HUDEP-2 (cell line): ENCODE results near the gene LPAR2.

Source experiments
- DNase-seq, 76 experiments: peaks; one replicate each; lab custom pipeline; 2025; ENCODE audit not compliant: unreplicated experiment in 76 of 76; lab: John Stamatoyannopoulos, UW

Gene LPAR2

DNA sequence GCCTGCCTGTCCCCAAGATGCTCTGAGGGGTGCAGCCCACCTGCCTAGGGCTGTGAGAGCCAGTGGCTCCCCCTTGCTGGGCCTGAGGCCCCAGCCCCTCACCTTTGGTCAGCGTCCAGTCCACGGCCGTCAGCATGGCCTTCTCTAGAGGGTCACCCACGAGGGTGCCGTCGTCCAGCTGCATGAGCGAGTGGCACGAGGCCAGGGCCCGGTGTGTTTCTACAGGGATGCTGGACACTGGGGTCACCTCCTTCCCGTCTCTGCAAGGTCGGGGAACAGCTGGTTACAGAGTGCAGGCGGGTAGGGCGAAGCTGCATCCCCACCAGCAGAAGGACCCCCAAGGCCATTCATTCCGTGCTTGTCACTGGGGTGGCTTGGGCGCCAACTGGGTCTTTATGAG is 26.4 kb upstream of the LPAR2 start:
- no peak for DNase-seq

DNA sequence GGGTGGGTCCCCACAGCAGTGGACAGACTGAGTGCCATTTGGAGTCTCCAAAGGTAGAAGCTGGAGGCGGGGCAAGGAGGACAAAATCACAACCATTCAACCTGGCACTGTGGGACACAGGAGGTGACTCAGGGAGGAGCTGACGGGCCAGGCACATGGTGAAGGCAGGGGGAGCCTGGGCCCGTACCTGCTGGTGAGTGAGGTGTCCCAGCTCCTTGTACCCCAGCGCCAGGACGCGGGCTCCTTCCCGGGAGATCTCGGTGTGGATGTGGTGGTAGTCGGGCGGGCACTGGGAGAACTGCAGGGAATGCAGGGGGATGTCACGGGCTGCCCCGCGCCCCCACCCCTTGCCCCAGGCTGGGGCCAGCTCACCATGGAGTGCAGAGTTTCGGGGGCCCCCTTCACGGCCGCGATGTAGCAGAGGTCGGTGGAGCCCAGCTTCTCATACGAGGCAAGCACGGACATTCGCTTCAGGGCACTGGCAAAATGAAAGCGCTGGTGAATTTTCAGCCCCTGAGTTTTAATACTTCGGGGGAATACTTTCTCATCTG is 25.7 kb upstream of the LPAR2 start:
- no peak for DNase-seq

DNA sequence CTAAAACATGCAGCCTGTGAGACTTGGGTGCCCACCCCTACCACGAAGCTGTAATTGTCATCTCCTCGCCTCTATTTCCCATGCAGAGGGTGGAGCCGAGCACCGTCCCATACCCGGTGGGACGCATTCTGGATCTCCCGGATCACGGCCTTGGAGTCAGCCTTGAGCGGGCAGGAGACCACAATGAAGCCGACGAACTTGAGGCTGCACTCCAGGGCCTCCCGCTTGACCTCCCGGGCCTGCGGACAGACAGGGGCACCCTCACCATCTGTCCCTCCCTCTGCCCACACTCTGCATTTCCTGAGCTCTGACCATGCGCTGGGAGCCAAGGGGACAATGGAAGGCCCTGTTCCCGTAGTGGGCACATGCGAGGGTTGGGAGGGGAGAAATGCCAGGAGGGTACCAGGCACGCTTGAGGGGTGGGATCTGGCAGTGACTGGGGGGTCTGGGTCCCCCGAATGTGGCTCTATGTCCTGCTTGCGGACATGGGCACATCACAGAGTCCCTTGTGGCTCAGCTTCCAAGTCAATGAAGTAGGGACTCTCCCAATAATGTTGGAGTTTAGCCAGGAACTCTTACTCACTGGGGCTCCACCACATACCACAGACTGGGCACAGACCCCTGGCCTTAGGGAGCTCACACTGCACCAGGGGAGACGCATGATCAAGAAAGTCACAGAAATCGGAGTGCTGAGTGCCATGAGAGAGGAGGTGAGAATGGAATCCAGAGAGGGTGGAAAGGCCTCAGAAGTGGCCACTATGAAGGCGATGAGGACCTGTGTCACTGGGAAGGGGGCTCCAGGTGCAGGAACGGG is 24.7 kb upstream of the LPAR2 start:
- DNase-seq: no peak

DNA sequence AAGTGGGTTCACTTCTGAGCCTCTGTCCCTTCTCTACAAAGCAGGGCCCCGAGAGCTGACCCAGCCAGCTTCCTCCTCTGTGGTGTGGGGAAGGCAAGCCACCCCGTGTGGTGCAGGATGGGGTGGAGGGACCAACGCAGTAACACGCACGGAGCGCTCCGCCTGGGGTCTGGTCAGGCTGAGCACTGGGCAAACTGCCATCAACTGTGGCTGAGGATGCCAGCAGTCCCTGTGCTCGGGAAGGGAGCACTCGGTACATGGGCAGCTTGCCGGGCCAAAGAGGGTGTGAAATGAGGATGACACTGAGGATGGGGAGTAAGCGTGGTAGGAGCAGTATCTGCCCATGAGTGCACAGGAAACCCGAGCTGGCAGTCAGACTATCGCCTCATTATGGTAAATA is 23.1 kb upstream of the LPAR2 start:
- DNase-seq: no peak

DNA sequence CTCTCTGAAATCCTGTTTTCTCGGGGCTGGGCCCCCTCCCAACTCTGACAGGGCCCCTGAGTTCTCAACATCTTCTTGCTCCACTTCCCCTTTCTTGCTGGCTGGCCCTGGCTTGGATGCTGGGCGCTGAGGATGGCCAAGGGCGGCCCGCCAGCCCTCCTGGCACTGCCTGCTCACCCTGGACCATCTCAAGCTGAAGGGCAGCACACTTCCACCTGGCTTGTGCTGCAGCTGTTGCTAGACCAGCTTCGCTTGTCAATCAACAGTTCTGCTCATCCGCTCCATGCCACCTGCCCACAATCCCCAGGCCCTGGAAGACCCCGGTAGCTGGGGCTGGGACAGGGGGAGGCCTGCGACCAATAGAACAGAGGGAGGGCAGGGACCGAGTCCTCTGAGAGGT is 22.3 kb upstream of the LPAR2 start:
- no peak for DNase-seq

DNA sequence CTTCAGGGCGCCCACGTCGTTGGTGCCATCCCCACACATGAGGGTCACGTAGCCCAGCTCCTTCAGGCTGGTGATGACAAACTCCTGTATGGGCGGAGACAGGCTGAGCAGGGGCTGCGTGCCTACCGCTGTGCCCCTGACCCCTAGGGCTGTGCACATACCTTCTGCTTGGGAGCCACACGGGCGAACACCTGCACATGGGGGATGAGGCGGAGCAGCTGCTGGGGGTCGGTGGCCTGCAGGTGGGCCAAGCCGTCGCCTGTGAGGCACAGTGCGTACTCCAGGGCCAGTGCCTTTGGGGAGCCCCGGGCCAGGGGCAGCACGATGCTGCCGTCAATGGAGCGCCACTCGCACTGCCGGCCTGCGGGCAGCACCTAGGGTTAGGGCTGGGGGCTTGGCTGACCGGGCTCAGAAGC is 21.6 kb upstream of the LPAR2 start:
- DNase-seq: no peak

DNA sequence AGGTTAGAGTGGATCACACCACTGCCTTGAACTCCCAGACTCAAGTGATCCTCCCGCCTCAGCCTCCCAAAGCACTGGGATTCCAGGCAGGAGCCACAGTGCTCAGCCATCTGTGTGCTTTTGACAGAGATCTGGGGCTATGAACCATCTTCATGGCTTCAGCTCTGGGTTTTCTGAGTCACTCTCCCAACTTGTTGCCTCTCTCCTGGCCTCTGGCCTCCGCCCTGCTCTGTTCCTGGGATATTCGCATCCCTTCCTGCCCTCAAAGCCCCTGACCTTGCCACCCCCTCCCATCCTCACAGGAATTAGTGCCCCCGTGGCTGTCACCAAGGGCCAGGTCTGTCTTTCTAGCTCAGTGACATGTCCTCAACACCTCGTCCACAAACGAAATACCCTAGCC is 21.1 kb upstream of the LPAR2 start:
- no peak for DNase-seq

DNA sequence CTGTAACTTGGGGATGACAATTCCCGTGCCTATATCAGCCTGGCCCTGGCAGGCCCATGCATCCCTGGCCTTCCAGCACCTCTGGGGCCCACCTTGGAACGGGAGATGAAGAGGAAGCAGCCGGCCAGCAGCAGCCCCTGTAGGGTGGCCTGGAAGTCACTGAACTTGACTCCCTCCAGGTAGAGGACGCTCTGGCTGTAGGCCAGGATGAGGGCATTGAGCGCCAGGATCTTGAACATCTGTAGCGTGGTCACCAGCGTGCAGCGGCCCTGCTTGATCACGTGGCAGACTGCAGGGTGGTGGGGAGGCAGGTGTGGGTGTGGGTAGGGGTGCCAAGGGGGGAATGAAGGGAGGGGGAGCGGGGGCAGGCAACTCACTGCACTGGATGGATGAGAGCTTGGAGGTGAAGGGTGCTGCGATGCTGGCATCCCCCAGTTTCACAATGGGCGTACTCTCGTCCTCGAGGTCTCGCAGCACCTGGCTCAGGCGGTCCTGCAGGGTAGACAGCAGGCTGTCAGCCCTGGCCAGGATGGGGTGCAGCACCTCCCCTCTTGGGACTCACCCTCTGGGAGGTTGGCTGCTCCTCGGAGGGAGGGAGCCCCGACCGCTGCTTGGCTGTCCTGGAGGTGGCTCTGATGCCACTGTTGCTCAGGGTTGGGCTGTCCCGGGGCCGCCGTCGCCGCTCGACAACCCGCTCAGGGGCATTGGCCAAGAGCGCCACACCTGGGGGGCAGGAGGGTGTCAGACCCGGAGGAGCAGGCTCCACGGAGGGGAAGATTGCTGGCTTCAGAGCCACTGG is 19.2 kb upstream of the LPAR2 start:
- no peak for DNase-seq

DNA sequence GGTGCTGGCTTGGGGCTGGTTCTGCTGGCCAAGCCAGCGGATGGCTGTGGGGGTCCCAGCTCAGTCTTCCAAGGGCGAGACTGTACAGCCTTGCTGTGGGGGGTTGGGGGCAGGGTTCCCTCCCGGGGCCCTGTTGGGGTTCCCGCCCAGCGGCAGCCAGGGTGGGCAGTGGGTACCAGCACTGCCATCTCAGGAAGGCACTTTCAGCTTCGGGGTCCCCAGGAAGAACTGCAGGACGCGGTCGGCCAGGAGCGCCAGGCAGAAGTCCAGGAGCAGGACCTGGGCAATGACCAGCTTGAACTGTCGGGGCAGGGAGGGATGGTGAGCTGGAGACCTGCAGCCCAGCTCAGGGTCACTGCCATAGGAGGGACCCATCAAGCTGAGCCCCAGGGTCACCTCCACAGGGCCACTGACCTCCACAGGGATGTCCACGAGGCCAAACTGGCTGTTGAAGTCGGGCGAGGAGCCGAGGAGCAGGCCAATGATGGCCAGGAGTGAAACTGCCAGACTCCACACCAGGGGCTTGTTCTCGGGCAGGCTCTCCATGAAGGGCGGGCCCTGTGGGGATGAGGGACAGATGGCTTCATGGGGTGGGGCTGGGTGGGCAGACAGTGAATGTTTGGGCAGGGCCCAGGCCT is 17.3 kb upstream of the LPAR2 start:
- DNase-seq: no peak

DNA sequence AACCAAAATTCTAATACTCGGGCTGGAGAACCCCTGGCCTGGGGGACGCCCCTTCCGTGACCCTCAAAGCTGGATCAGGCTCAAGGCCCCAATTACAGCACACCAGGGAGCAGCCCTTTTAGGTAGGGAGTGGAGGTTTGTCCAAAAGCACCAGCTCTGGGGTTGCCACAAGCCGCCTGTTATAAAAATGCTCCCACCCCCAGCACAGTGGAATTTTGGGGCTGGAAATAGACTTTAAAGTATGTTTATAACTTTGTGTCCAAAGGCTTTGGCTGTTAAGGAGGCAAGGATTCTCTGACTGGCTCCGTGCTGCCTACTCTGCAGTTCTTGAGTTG is 16.0 kb upstream of the LPAR2 start:
- no peak for DNase-seq

DNA sequence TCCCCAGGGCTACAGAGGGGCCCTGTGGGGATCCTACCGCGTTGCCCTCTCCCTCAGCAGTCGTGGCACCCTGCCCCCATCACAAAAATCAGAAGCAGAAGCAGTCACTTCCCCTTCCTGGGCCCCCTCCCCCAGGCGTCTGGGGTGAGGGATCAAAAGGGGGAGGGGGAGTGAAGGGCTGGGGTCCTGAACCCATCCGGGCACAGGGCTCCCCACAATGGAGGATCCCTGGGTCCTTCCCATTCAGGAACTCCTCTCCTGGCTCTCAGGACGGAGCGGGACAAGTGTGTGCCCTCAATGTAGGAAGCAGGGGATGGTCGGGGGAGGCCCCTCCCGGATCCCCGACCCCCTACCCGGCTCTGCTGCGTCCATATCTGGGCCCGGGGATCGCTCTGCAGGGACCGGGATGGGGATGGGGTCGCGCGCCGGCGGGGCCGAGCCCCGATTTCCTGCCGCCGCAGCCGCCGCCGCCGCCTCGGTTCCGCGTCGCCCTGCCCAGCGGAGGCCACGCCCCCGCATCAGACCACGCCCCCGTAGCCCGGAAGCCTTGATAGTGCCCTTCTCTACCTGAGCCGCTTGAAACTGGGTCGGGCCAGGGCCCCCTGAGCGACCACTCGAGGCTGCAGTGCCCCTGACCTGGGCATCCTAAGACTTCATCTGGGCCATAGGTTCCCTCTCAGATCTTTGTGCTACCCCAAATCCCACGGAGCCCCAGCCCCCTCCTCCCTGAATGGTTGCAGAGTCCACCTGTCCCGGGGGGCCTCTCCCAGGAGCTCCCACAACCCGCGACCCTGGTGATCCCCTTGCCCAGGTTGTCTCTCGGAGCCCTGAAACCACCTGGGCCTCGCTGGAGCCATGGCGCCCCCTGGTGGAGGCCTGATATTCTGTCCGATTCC is 15.4 kb upstream of the LPAR2 start, which contains the start of gene GMIP:
TSS of gene GMIP (minus strand) at position 500 of the 896 bp plus-strand sequence. CDS start at position 372, 128 bp downstream.
- DNase-seq: peak in 65 of 76 experiments; percentile 12 to 87 (median 68)

DNA sequence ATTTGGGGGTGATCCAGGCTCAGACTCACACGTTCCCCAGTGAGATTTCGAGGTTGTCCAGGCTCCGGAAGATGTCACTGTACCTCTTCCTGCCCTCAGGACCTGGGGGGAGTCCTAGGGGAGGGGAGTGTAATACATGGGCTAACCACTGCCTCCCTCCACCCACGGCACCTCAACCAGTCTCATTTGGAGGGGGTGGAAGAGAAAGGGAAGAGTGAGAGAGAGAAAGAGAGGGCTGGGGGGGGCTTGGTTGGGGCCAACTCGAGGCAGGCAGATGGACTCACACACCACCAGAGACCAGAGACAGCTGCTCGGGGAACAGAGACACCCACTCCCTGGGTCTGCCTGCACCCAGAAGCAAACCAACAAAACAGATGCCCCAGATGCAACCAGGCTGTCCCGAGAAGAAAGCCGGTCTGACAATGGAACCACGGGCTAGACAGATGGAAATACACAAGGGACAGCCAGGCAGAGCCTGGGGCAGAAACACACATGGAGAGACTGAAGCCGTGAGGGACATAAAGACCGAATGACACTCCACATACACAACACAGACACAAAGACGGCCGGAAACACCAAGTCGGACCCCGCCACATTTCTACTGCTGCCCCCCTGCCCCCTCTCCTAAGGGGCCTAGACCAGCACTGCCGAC is 14.6 kb upstream of the LPAR2 start:
- peak in 5 of 76 experiments; percentile 18 to 38 (median 29) for DNase-seq

DNA sequence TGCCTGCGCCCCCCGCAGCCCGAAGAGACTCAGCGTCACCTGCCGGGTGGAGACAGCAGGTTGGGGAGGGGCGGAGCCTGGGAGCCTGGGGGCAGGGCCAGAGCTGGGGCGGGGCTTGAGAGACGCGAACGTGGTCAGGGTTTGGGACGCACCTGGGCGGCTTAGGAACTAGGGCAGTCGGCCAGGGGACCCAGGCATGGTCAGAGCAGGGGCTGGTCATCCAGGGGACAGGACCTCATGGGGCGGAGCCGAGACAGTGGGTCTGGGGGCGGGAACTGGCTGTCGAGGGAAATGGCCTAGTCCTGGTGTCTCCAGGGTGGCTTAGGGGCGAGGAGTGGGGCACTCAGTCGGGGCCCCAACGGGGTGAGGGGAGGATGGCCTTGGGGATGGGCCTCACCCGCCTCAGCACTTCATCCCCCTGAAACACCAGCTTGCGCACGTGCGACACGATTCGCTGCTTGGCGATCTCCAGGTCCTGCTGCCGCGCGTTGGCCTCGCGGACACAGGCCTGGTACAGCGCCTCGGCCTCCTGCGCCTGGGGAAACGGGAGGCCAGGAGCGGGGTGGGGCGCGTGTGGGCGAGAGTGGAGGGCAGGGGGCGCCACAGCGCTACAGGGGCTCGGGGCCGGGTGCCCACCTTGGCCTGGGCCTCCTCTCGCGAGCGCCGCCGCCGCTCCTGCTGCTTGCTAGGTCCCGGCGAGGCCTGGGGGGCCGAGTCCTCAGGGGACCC is 9.7 kb upstream of the LPAR2 start:
- no peak for DNase-seq

DNA sequence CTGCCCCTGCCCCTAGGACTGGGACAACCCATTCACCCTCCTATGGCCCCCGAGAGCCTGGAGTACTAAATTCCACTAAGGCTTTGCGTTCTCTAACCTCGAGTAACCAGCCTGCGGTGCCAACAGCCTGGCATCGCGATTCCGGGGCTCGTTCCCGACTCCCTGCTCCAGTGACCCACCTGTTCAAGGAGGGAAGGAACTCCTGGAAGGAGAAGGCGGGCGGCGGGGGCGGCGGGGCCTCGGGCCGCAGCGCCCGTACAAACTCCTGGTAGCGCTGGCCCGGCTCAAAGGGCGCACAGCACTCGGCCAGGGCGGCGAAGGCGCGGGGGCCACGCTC is 9.1 kb upstream of the LPAR2 start:
- DNase-seq: no peak

DNA sequence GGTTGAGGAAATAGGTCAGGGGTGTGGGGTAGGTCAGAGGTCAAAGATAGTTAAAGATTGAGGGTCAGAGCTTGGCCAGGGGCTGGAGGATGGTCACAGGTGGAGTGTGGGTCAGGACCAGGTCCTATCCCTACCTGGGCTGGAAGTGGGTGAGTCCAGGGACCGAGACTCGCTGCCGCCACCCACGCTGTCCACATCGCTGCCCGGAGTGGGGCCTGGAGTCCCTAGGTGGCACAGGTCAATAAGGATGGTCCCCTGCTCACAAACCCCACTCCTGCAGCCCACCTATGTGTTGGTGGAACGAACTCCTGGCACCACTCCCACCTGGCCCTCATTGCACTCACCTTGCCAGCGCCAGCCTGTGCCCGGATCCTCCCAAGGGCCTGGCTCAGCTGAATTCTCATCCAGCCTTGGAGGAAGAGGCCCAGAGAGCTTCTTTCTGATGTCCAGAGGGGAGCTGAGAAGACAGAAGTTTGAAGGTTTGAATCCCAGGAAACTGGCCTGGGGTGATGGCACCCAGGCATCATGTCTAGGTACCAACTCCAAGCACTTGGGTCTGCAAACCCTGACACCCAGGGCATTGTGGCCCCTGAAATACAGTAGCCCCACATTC is 8.7 kb upstream of the LPAR2 start:
- DNase-seq: no peak

DNA sequence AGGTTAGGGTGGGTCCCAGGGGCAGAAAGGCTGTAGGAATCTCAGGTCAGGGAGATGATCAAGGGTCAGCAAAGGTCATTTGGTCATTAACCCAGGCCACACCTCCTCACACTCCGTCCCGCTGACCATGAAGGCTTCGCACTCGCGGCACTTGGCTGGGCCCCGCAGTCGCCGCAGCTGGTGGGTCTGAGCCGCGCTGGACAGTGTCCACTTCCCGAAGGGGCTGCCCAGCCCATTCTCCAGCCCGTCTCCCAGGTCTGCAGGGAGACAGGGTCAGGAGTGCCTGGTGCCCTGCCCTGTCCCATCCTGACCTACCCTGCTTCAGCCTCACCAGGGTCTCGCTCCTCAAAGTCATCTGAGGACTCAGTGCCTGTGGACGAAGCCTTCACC is 7.3 kb upstream of the LPAR2 start:
- DNase-seq: no peak

DNA sequence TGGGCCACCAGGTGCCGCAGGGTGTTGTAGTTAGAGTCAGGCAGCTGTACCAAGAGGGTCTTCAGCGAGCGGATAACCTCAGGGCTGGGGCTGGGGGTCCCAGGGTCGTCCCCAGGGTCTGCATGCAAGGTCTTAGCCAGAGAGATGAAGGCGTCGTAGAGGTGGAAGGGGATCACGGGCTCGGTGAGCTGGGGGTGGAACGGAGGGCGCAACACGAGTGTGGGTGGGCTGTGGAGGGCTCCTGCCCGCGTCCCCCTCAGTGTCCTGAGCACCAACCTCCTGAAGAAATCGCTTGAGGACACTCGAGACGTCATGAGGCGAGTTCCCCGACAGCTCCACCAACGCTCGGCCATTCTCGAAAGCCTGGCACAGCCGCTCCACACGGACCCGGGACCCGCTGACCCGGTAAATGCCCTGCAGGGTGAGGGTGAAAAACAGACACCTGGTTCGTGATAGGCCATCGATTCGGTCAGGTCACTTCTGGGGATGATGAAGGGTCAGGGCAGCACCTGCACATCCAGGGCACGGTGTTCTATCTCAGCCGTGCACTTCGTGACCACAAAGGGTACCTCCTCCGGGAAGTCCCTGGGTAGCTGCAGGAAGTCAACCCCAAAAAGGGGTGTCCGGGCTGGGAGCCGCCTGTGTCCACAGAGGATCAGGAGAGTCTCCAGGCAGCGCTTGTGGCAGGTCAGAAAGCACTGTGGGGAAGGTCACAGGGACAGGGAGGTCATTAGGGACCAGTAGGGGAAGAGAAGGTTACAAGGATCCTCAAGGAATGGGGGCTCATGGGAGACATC is 6.7 kb upstream of the LPAR2 start:
- DNase-seq: no peak
